NCI-H524 (cell line): ENCODE measurements around the gene MASP2.
A peak's percentile ranks its signal among the peaks of the same experiment; 100 is the strongest.
"Not testable (repeated sequence)": the region's sequence is repeated elsewhere in the genome, so short reads cannot be mapped to it uniquely, and the experiment has no call there.

Experiments used
- DNase-seq, 2 experiments: peaks; one replicate each; lab custom pipeline; 2025; lab: John Stamatoyannopoulos, UW

Gene MASP2

GRCh38 chr1:11046625-11047365 lies at the start of gene MASP2:
Gene MASP2 (minus strand): TSS chr1:11047239. CDS start chr1:11047207, 32 bp downstream.
- DNase-seq = no peak

GRCh38 chr1:11083784-11084183 lies 36.7 kb upstream of the MASP2 start:
- not testable (repeated sequence) for DNase-seq

DNA sequence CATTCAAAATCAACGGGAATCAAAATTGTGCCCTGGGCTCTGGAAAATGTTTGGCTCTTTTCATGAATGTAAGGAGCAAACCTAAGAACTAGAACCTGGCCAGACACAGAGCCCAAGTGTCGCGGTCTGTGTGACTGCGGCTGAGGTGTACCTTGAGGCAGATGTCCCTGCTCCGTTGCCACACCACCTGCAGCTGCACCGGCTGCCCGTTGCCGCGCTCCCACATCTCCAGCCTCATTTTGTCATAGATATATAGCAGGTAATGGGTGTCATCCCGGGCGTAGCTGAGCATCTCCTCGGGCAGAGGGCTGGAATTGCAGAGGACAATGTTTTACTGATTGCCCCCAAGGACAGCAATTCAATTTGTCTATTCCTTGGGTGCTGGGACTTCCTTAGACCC lies 33.9 kb upstream of the MASP2 start:
- DNase-seq = no peak

- no peak for DNase-seq
These were observed 31.6 kb upstream of the MASP2 start for GRCh38 chr1:11078631-11079030.

GRCh38 chr1:11073398-11073797 lies 26.4 kb upstream of the MASP2 start:
- not testable (repeated sequence) for DNase-seq

DNA sequence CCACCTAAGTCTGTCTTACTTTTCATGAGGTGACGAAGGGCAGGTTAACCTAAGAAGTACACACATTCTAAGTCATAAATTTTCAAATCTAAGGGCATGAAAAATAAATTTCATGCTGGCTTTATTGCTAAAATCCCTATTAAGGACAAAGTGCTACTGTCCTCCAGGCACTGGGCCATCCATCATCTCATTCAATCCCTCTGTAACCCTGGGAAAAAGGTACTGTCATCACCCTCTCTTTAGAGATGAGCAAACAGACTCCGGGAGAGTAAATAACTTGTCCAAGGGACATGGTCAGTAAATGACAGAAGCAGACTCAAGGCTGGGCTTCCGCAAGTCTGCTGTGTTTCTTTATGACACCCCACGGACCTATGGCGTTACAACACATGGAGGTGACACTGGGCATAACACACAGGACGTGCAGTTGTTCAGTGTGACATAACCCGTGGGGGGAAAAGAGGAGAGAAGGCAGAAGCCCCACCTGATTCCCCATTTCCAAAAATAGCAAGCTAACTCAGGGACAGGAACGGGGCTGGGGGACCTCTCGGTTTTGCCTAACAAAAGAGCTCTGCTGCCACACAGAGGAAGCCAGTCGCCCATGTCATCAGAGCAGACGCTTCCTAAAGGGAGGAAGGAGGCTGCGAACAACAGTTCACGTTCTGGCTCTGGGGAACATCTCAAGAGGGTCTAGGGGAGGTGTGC lies 25.3 kb upstream of the MASP2 start:
- DNase-seq = no peak

DNA sequence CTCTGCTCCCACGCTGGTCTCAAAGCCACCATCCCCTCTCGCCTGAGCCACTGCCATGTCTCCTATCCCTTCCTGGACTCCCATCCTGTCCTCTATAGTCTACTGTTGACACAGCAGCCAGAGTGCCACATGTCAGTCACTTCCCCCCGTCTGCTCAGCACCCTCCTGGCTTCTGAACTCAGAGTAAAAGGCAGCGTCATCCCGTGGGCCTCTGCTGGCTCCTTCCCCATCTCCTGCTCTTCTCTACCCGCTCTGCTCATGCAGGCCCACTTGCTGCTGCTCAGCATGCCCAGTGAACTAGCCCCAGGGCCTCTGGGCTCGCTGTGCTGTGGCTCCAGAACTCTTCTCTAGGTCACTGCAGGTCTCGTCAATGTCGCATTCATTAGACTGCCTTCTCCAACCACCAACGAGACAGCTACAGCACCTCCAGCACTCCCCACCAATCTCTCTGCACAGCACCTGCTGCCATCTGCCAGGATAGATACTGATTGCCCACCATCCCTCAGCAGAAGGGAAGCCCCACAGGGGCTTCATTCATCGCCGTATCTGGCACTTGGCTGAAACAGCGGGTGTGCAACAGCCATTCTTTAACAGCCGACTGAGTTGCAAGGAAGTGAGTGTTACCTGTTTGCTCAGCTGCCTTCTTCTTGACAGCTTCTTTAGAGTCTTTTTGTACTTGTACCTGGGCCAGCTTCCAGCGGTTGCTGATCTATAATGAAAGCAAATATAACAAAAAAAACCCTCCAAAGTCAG lies 24.6 kb upstream of the MASP2 start:
- no peak for DNase-seq

- no peak for DNase-seq
These were observed 23.8 kb upstream of the MASP2 start for GRCh38 chr1:11070876-11071275.

GRCh38 chr1:11068600-11069473 lies 21.8 kb upstream of the MASP2 start:
- no peak for DNase-seq

DNA sequence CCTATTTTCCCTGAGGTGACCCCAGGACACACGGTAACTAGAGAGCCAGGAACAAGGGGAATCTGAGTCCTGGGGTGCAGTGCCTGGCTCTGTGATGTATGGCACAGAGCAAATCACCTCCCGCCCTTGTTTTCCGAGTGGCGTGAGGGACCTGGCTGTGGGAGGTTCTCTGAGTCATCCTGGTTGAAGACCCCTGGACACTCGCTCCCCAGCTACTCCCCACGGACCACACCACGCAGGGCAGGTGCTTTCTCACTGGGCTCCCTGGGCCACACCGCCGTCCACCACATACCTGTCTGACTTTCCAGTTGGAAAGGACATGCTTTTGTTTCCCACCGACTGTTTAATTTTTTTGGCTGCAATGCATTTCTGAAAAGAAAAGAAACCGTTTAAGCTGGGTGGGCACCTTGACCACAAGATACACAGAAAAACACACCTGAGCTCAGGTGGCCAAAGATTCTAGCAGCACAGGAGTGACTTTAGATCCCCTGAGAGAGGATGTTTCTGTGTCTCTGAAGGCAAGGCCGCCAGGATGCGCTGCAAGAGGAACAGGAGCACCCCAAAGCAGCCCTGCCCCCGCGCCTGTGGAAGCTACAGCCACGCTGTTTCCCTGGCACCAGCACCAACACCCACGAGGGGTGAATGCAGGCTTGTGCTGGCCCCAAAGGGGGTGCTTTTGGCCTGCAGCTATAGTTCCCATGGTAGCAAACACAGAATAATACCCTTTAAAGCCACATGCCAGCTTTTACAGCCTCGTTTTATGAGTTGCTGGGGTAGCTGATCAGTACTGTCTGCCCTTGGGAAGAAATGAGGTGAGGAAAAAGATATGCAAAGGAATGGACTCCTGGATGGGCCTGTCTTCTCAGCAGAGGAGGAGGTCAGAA lies 20.9 kb upstream of the MASP2 start:
- DNase-seq = no peak

DNA sequence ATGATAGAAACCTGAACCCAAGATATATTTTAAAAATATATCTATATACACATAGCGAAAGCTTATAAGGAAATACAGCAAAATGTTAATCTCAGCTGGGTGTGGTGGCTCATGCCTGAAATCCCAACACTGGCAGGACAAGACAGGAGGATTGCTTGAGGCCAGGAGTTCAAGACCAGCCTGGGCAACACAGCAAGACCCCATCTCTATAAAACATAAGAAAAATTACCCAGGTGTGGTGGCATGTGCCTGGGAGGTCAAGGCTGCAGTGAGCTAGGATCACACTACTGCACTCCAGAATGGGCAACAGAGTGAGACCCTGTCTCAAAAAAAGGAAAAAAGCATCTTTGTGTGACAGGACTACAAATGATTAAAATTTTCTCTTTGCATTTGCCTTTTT lies 18.8 kb upstream of the MASP2 start:
- DNase-seq = no peak

- no peak for DNase-seq
These were observed 17.9 kb upstream of the MASP2 start for GRCh38 chr1:11064942-11065341.

GRCh38 chr1:11063937-11064537 lies 17.0 kb upstream of the MASP2 start:
- peak in 1 of 2 experiments; percentile 51 for DNase-seq

DNA sequence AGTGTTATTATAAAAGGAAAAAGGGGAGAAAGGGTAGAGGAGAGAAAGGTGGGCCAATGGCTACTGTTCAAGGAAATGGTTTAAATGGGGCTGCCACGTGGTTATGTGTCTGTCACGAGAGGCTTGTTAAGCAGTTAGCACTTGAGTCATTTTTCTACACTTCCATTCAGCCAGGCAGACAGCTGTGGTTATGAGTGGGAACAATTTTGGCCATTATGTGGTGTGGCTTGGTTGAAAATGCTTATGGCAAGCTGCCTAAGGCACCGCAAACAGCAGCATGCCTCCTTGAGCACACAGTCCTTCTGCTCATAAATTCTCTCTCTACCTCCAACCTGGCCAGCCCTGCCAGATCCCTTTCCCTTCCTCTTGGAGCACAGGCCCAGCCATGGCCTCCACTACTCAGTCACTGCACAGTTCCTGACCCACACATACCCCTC lies 15.9 kb upstream of the MASP2 start:
- DNase-seq = no peak

- no peak for DNase-seq
These were observed 14.8 kb upstream of the MASP2 start for GRCh38 chr1:11061652-11062365.

DNA sequence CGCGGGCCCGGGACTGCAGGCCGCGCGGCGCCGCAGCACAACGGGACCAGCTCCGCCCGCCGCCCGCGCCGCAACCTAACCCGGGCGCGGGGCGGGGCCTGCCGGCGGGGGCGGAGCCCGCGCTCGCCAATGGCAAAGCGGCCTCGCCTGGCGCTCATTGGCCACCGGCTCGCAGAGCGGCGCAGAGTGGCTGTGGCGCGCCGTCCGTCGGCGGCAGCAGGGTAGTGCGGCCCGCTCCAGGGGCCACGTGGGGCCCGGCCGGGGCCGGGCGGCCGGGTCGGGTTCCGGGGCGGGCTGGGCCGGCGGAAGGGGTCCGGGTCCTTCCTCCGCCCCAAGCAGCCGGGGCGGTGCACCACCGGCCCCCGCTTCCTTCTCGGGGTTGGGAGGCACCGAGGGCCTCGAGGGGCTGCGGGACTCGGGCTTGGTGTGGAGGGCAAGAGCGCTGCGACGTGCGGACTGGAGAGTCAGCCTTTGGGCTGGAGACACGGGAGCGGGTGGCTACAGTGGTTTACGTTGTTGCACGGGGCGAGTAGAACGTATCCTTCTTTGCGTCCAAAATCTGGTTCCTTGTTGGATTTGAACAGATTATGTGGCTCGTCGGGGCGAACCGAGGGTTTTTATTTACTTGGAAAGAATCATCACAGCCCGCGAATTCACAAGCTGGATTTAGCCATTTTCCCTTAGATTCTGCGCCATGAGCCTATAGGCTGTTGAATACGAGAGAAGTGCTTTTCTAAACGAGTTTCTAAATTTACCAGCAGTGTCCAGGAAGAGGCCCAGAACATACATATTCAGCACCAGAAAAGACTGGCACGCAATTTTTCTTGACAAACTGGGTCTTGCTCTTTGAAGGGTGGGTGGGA lies 13.2 kb upstream of the MASP2 start, which contains the start of gene SRM:
TSS of gene SRM (minus strand) at position 51 of the 863 bp plus-strand sequence. CDS start 75 bp downstream, outside the sequence.
- peak; percentile 72 to 89 for DNase-seq

DNA sequence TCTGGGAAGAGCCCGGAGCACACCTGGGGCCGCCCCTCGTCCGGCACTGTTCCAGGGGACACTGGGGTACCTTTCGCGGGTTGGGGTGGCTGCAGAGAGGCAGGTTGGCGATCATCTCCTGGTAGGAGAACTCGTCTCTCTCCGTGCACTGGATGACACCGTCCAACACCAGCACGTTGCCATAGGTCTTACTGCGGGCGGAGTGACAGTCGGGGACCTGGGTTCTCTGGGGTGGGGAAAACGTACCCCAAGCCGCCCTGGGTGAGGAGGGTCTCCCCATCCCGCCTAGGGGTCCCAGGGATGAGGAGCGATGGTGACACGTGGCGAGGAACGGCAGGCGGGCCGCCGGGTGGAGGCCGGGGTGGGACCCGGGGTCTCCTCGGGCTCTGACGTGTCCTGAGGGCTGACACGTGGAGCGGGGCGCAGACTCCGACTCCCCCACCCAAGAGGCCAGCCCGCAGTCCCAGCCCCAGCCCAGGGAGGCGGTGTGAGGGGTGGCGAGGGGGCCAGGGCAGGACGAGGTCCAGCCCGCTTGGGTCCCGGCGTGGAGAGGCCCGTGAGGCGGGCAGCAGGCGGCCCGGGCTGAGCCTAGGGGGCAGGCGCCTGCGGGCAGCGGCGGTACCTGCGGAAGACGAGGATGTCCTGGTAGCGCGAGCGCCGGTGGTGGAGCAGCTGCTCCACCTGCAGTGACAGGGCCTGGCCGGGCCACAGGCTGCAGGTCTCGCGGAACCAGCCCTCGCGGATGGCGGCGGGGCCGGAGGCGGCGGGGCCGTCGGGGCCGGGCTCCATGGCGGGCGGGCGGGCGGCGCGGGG lies 12.3 kb upstream of the MASP2 start:
- no peak for DNase-seq
